Measurements from ENCODE around the gene ZCCHC2.

Gene ZCCHC2

GRCh38 chr18:62522504-62523254 is at the start of gene ZCCHC2:
TSS of gene ZCCHC2 (plus strand) at chr18:62523025. CDS start at chr18:62523425, 400 bp downstream.
- Mint-ChIP-seq H3K4me3 (peak within 1 kb of the TSS; percentile 96), H3K36me3 (peaks cover 17% of the 10 kb centered on the region), H3K9me3 (no peaks in the 10 kb centered on the region), H3K27ac (peak within 1 kb of the TSS; percentile 96), H3K4me1 (peaks cover 11% of the 10 kb centered on the region)
- DNase-seq (ENCODE audit: low spot score in 2 of 2): peak; percentile 99 to 100
- ATAC-seq: peak; percentile 88

GRCh38 chr18:62479574-62479973 is 43.3 kb upstream of the ZCCHC2 start:
- H3K9me3 Mint-ChIP-seq: peaks cover 8% of the 10 kb centered on the region
- no peaks in the 10 kb centered on the region for H3K36me3 Mint-ChIP-seq
- DNase-seq (ENCODE audit: low spot score in 2 of 2) (peak in 1 of 2 donors; percentile 10), ATAC-seq (no peak)
- H3K27ac Mint-ChIP-seq: no peak overlapping the region
- no peaks in the 10 kb centered on the region for H3K4me1 Mint-ChIP-seq
- H3K4me3 Mint-ChIP-seq: no peak overlapping the region

- DNase-seq (ENCODE audit: low spot score in 2 of 2): no peak
- no peak overlapping the region for H3K4me3 Mint-ChIP-seq
- H3K36me3 Mint-ChIP-seq: no peaks in the 10 kb centered on the region
- no peak overlapping the region for H3K27ac Mint-ChIP-seq
- no peaks in the 10 kb centered on the region for H3K4me1 Mint-ChIP-seq
- no peak for ATAC-seq
- H3K9me3 Mint-ChIP-seq: peaks cover 8% of the 10 kb centered on the region
These were observed 41.9 kb upstream of the ZCCHC2 start for GRCh38 chr18:62480927-62481326.

GRCh38 chr18:62484941-62485340 is 37.9 kb upstream of the ZCCHC2 start:
- H3K36me3 Mint-ChIP-seq: no peaks in the 10 kb centered on the region
- peaks cover 8% of the 10 kb centered on the region for H3K9me3 Mint-ChIP-seq
- H3K4me3 Mint-ChIP-seq: no peak overlapping the region
- H3K27ac Mint-ChIP-seq: no peak overlapping the region
- no peaks in the 10 kb centered on the region for H3K4me1 Mint-ChIP-seq
- ATAC-seq: no peak
- no peak for DNase-seq (ENCODE audit: low spot score in 2 of 2)

- DNase-seq (ENCODE audit: low spot score in 2 of 2): no peak
- no peaks in the 10 kb centered on the region for H3K36me3 Mint-ChIP-seq
These were observed 37.1 kb upstream of the ZCCHC2 start for GRCh38 chr18:62485684-62486083.

GRCh38 chr18:62486290-62486964 is 36.4 kb upstream of the ZCCHC2 start:
- Mint-ChIP-seq H3K9me3 (no peaks in the 10 kb centered on the region), H3K27ac (no peak overlapping the region), H3K4me3 (no peak overlapping the region), H3K4me1 (no peaks in the 10 kb centered on the region), H3K36me3 (no peaks in the 10 kb centered on the region)
- ATAC-seq (peak; percentile 69), DNase-seq (ENCODE audit: low spot score in 2 of 2) (no peak)

More at GRCh38 chr18:62485684-62486083, 37.1 kb upstream of the ZCCHC2 start:
- H3K4me1 Mint-ChIP-seq: no peaks in the 10 kb centered on the region
- no peak for ATAC-seq
- H3K27ac Mint-ChIP-seq: no peak overlapping the region
- H3K4me3 Mint-ChIP-seq: no peak overlapping the region
- H3K9me3 Mint-ChIP-seq: peaks cover 6% of the 10 kb centered on the region

GRCh38 chr18:62487161-62487560 is 35.7 kb upstream of the ZCCHC2 start:
- Mint-ChIP-seq H3K4me3 (no peak overlapping the region), H3K36me3 (no peaks in the 10 kb centered on the region), H3K4me1 (no peaks in the 10 kb centered on the region), H3K9me3 (no peaks in the 10 kb centered on the region), H3K27ac (no peak overlapping the region)
- ATAC-seq: no peak
- no peak for DNase-seq (ENCODE audit: low spot score in 2 of 2)

- no peak for ATAC-seq
- no peaks in the 10 kb centered on the region for H3K4me1 Mint-ChIP-seq
- no peak overlapping the region for H3K27ac Mint-ChIP-seq
- H3K9me3 Mint-ChIP-seq: no peaks in the 10 kb centered on the region
- H3K4me3 Mint-ChIP-seq: no peak overlapping the region
- no peak for DNase-seq (ENCODE audit: low spot score in 2 of 2)
- H3K36me3 Mint-ChIP-seq: no peaks in the 10 kb centered on the region
These were observed 31.7 kb upstream of the ZCCHC2 start for GRCh38 chr18:62490967-62491695.

- no peak for ATAC-seq
These were observed 29.6 kb upstream of the ZCCHC2 start for GRCh38 chr18:62493033-62493862.

GRCh38 chr18:62494764-62495163 is 28.1 kb upstream of the ZCCHC2 start:
- Mint-ChIP-seq H3K36me3 (no peaks in the 10 kb centered on the region), H3K4me3 (no peak overlapping the region), H3K4me1 (no peaks in the 10 kb centered on the region), H3K9me3 (no peaks in the 10 kb centered on the region), H3K27ac (no peak overlapping the region)
- no peak for DNase-seq (ENCODE audit: low spot score in 2 of 2)
- no peak for ATAC-seq

More at GRCh38 chr18:62493033-62493862, 29.6 kb upstream of the ZCCHC2 start:
- Mint-ChIP-seq H3K27ac (no peak overlapping the region), H3K9me3 (no peaks in the 10 kb centered on the region), H3K36me3 (no peaks in the 10 kb centered on the region), H3K4me1 (no peaks in the 10 kb centered on the region), H3K4me3 (no peak overlapping the region)
- DNase-seq (ENCODE audit: low spot score in 2 of 2): no peak

- ATAC-seq (no peak), DNase-seq (ENCODE audit: low spot score in 2 of 2) (no peak)
- Mint-ChIP-seq H3K4me1 (no peaks in the 10 kb centered on the region), H3K36me3 (no peaks in the 10 kb centered on the region), H3K9me3 (no peaks in the 10 kb centered on the region), H3K27ac (no peak overlapping the region), H3K4me3 (no peak overlapping the region)
These were observed 26.6 kb upstream of the ZCCHC2 start for GRCh38 chr18:62496262-62496661.

GRCh38 chr18:62497190-62497772 is 25.5 kb upstream of the ZCCHC2 start:
- no peaks in the 10 kb centered on the region for H3K4me1 Mint-ChIP-seq
- H3K27ac Mint-ChIP-seq: no peak overlapping the region
- H3K9me3 Mint-ChIP-seq: no peaks in the 10 kb centered on the region
- H3K36me3 Mint-ChIP-seq: no peaks in the 10 kb centered on the region
- ATAC-seq (no peak), DNase-seq (ENCODE audit: low spot score in 2 of 2) (no peak)
- no peak overlapping the region for H3K4me3 Mint-ChIP-seq

- no peak overlapping the region for H3K4me3 Mint-ChIP-seq
- peak in 1 of 2 donors; percentile 7 for DNase-seq (ENCODE audit: low spot score in 2 of 2)
- H3K4me1 Mint-ChIP-seq: no peaks in the 10 kb centered on the region
- no peaks in the 10 kb centered on the region for H3K36me3 Mint-ChIP-seq
- no peak overlapping the region for H3K27ac Mint-ChIP-seq
- ATAC-seq: no peak
- no peaks in the 10 kb centered on the region for H3K9me3 Mint-ChIP-seq
These were observed 24.1 kb upstream of the ZCCHC2 start for GRCh38 chr18:62498616-62499262.

- peak in 1 of 2 donors; percentile 39 for DNase-seq (ENCODE audit: low spot score in 2 of 2)
- Mint-ChIP-seq H3K9me3 (no peaks in the 10 kb centered on the region), H3K36me3 (no peaks in the 10 kb centered on the region), H3K4me1 (no peaks in the 10 kb centered on the region), H3K4me3 (no peak overlapping the region), H3K27ac (no peak overlapping the region)
- no peak for ATAC-seq
These were observed 23.6 kb upstream of the ZCCHC2 start for GRCh38 chr18:62499263-62499650.
